Astrocyte of the spinal cord (primary cell): ENCODE results near the gene EIF4E.

Experiments
- DNase-seq: peaks from one replicate; pipeline ENCODE4 v3.0.0; 2011; ENCODE audit warnings: low read depth, low spot score
- H3K4me3 ChIP-seq: 2 replicates; pipeline ENCODE4 v1.5.1; 2011; ENCODE audit warnings: low read depth, mild to moderate bottlenecking, low read length, moderate library complexity
- in situ Hi-C: cut with HindIII; loops from 2 replicates; pipeline ENCODE4 v1.10.0; 2017; ENCODE audit warnings: low sequenced_read_pairs
- TF ChIP-seq, protein P1 (sequence below): IDR thresholded peaks from 2 replicates; pipeline ENCODE4 v1.5.1; 2012; ENCODE audit warnings: low read depth, mild to moderate bottlenecking, low read length, inconsistent platforms

Gene EIF4E

DNA sequence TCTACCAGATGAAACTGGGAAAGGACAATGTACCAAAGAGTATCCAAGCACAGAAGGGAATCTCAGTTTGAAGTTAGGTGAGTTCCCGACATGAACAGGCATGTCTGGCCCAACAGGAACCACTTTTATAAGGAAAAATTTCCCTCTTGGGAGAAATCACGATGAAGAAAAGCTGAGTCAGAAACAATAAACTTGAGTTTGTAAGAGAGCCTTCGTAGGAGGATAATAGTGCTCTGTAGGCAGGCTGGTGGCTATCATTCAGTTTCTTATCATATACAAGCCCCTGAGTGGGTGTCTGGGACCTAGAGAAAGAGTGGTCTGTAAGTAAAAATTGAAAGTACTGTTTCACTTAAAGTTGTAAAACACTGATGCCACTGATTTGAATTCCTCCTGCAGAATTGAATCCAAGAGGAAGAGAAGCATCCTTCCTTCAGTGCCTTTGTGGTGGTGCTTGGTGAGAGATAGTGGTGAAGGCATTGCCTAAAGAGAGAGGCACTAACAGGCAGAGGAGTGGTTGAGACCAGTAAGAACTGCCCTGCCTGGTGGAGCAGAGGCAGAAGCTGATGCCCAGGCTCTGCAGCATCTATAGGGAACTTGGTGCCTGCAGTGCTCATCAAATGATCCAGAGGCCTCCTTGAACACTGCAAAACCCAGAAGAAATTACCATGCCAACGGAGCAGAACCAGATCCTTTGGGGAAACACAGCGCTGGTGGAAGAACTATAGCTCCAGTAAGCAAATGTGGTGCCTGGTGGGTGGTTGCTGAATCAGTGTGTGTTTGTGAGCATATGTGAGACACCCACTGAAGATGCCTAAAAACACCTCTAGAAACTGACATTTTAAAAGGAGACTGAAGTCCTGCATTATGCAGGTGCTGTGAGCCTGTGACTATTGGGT lies 34.9 kb upstream of the EIF4E start:
- in situ Hi-C loops, result no loop called here
- TF ChIP-seq, protein P1, sequence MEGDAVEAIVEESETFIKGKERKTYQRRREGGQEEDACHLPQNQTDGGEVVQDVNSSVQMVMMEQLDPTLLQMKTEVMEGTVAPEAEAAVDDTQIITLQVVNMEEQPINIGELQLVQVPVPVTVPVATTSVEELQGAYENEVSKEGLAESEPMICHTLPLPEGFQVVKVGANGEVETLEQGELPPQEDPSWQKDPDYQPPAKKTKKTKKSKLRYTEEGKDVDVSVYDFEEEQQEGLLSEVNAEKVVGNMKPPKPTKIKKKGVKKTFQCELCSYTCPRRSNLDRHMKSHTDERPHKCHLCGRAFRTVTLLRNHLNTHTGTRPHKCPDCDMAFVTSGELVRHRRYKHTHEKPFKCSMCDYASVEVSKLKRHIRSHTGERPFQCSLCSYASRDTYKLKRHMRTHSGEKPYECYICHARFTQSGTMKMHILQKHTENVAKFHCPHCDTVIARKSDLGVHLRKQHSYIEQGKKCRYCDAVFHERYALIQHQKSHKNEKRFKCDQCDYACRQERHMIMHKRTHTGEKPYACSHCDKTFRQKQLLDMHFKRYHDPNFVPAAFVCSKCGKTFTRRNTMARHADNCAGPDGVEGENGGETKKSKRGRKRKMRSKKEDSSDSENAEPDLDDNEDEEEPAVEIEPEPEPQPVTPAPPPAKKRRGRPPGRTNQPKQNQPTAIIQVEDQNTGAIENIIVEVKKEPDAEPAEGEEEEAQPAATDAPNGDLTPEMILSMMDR, result no peak
- H3K4me3 ChIP-seq, result no peak overlapping the region
- peak; percentile 3 for DNase-seq

DNA sequence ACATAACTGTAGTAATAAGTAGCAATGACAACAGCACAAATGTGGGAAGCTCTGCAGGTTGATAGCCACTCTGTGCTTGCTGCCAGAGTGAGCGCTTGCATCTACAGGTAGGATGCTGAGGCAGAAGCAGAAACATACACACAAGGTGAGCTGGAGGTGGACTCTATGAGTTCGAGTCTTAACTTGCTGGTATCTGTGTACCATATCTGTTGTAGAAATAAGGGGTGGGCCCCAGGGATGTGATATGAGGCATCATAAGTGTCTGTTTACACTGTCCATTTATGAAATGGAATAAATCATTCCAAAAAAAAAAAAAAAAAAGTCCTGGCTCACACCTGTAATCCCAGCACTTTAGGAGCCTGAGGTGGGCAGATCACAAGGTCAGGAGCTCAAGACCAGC lies 32.8 kb upstream of the EIF4E start:
- no peak for DNase-seq
- in situ Hi-C loops, result no loop called here
- TF ChIP-seq, protein P1, result no peak
- H3K4me3 ChIP-seq, result no peak overlapping the region

DNA sequence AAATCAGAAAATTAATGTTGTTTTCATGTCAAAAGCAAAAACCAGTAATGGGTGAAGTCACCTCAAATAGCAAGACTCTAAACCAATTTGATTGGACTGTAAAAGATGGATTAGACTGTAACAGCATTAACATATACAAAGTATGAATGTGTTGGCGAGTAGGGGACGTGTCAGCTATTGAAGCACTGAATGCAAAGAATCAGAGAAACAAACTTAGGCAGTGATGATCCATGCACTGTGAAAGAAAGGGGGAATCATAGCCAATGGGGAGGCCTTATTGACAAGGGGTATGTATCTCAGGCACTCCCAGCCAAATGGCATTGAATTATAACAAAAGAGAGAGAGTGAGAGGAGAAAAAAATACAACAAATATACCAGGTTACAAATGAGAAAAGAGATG lies 30.5 kb upstream of the EIF4E start:
- H3K4me3 ChIP-seq, result no peak overlapping the region
- DNase-seq, result no peak
- in situ Hi-C loops, result no loop called here
- TF ChIP-seq, protein P1, result no peak

DNA sequence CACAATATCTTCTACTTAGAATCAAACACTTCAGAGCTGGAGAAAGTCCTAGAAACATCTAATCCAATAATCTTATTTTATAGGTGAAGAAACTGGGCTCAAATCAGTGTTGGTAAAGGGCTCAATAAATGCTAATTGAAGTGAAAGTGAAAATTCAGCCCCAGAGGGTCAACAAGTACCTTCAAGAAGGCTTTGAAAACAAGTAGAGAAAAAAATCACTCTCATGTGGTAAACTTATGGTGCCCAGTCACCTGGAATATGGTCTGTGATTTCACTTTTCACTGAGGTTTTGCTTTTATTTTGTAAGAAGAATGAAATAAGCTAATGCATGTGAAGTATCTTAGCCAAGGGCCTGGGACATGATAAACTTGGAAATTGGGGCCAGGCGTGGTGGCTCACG lies 29.1 kb upstream of the EIF4E start:
- TF ChIP-seq, protein P1, result no peak
- in situ Hi-C loops, result no loop called here
- DNase-seq, result no peak
- no peak overlapping the region for H3K4me3 ChIP-seq

DNA sequence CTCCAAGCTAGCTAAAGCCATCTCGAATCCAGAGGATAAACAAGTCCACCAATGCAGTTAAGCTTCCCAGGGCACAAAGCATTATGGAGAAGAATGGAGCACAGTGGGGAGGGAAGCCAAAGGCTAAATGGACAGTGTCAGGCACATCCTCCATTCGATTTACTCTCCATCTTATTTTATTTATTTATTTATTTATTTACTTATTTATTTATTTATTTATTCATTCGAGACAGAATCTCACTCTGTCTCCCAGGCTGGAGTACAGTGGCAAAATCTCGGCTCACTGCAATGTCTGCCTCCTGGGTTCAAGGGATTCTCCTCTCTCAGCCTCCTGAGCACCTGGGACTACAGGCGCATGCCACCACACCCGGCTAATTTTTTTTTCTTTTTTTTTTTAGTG lies 26.3 kb upstream of the EIF4E start:
- no peak for DNase-seq
- in situ Hi-C loops, result no loop called here
- no peak overlapping the region for H3K4me3 ChIP-seq
- TF ChIP-seq, protein P1, result no peak

DNA sequence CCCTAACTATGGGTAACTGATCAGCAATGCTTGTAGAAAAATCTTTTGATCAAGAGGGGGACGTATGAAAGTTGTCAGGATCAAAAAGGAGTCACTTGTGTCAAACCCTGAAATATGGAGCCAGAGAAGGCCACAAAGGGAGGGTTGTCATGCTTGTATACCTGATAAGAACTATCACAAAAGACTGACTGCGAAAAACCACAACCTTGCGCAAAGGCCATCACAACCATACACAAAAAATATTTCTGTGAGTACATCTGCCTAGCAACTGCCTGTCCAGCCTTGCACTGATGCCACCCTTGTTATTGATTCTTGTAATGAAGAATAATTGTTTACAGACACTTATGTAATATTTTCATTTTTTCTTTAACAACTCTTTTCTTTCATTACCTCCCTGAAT lies 22.8 kb upstream of the EIF4E start:
- in situ Hi-C loops, result no loop called here
- TF ChIP-seq, protein P1, result no peak
- DNase-seq, result no peak
- no peak overlapping the region for H3K4me3 ChIP-seq
